ENCODE measurements around the gene POLR2E. TPM values are rescaled to one million over a fixed set of nuclear protein-coding genes. Genes with fewer than 3 reads are reported as not detected.

Gene POLR2E
- total and polyA plus RNA-seq, 2 of the 8 experiments (the other 6 are each of a cell fraction or from before 2014, with no cell fraction given), result 281 to 381 TPM

DNA sequence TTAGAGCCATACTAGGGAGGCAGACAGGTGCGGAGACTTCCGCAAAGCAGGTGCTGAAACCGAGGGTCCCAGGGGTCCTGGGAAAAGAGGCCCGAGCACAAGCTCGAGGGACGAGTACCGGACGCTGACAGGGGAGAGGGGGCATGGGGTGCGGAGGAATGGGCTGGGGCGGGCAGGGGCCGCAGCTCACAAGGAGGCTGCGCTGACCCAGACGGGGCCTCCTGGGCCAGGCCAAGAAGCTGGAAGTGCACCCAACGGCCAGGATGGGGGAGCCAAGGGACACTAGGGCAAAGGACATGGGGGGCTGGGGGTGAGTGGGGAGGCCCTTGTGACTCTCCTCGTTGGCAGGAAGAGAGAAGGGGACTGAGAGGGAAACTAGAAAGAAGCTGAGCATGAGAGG, 1.8 kb downstream of the POLR2E start:
- Histone ChIP-seq H4K20me1 (replicated peaks in 1 of 2; ENCODE audit: control insufficient read depth in 1 of 2, insufficient read depth in 2 of 2, low read length in 2 of 2) (peaks cover 8 to 16% of the 10 kb centered on the region in 2 experiments), H3K79me2 (ENCODE audit: control insufficient read depth in 1 of 2, insufficient read depth in 2 of 2, low read length in 2 of 2) (peaks cover 8 to 19% of the 10 kb centered on the region in 2 experiments), H2BK5ac (ENCODE audit: low read depth, low read length) (no peak overlapping the region), H2AFZ (ENCODE audit: low read length) (no peak overlapping the region), H2BK15ac (ENCODE audit: low read length) (no peak overlapping the region), H2AK5ac (ENCODE audit: low read depth, low read length) (no peak overlapping the region), H3K23ac (ENCODE audit: insufficient read length) (no peak overlapping the region), H3K18ac (ENCODE audit: extremely low read depth, low read length) (no peak overlapping the region), H3K4ac (replicated peaks; ENCODE audit: insufficient read length, low read depth, low read length) (no peak overlapping the region), H3K79me1 (ENCODE audit: low read depth, low read length) (peaks cover 10% of the 10 kb centered on the region), H4K8ac (ENCODE audit: extremely low read depth, insufficient read depth, low read length) (peak overlapping the region; percentile 18; the same call in 1 of the 2 replicates), H3K23me2 (ENCODE audit: low read depth, low read length) (peaks cover 5% of the 10 kb centered on the region), H3K4me2 (ENCODE audit: insufficient read depth in 1 of 2, low read depth in 2 of 2, low read length in 2 of 2) (peak overlapping the region; percentile 60 to 98; a peak in 2 of 4 replicates), H2BK20ac (ENCODE audit: low read length) (no peak overlapping the region), H4K5ac (ENCODE audit: insufficient read length, low read depth, low read length) (no peak overlapping the region), H2BK120ac (replicated peaks; ENCODE audit: low read depth, low read length) (no peak overlapping the region), H2BK12ac (ENCODE audit: low read depth, low read length) (no peak overlapping the region), H4K91ac (replicated peaks; ENCODE audit: insufficient read length, low read length) (no peak overlapping the region), H3K36me3 (ENCODE audit: control insufficient read depth in 2 of 4, insufficient read depth in 4 of 4, low read length in 3 of 4) (peaks cover 4 to 35% (median 16%) of the 10 kb centered on the region in 4 experiments; a peak in 7 of 8 replicates), H3K56ac (replicated peaks; ENCODE audit: insufficient read length, low read depth, low read length) (no peak overlapping the region), H3K4me3 (ENCODE audit: extremely low read depth in 1 of 4, insufficient read depth in 2 of 4, low read depth in 3 of 4, low read length in 4 of 4) (peak overlapping the region in 1 of 4 experiments; percentile 93; a peak in 1 of 8 replicates), H3K14ac (ENCODE audit: insufficient read length) (no peak overlapping the region), H3K4me1 (replicated peaks in 1 of 4; ENCODE audit: control insufficient read depth in 3 of 4, insufficient read depth in 4 of 4, low read length in 3 of 4) (peaks cover 0 to 8% (median 5%) of the 10 kb centered on the region in 4 experiments; a peak in 4 of 7 replicates), H3K27me3 (replicated peaks in 1 of 4; ENCODE audit: control insufficient read depth in 3 of 4, extremely low read depth in 1 of 4, insufficient read depth in 3 of 4, low read length in 3 of 4) (peaks cover 0 to 2% (median 0%) of the 10 kb centered on the region in 4 experiments; a peak in 1 of 7 replicates), H3K9me3 (ENCODE audit: insufficient read depth in 2 of 2, low read depth in 1 of 2, low read length in 1 of 2) (no peaks in the 10 kb centered on the region), H3K27ac (ENCODE audit: low read depth, low read length) (no peak overlapping the region), H3K9ac (replicated peaks in 1 of 4; ENCODE audit: extremely low read depth in 1 of 4, low read depth in 3 of 4, low read length in 3 of 4) (no peak overlapping the region)
- DNase-seq (ENCODE audit: low read depth in 1 of 2, low spot score in 2 of 2) (no peak), FAIRE-seq (no peak)
- ChIA-PET POLR2A (ENCODE audit: partially characterized antibody) (interaction anchor here (0.6 to 4.9 kb wide), 9 partner anchors 10 to 73 kb away, joined by 3 to 93 read pairs (median 5); partner anchors contain the start of genes CNN2 and GPX4), CTCF (ENCODE audit: partially characterized antibody) (interaction anchor here (1.0 to 2.0 kb wide), 7 partner anchors 8 to 46 kb away, joined by 3 to 7 read pairs (median 5); no protein-coding TSS in a partner anchor)
- WGBS, 2 experiments (ENCODE audit: extremely low coverage in 1 of 2, insufficient coverage in 1 of 2, insufficient read length in 1 of 2, insufficient replicate concordance in 2 of 2, low coverage in 1 of 2, low lambda C conversion rate in 2 of 2, missing lambda C conversion rate in 1 of 2), result 91% methylated on average over 4 of the region's 15 CpGs; no CpG with 5 or more reads in 1 of the 2 experiments
- TF ChIP-seq POLR2AphosphoS5 (IDR thresholded peaks at IDR 0.05; ENCODE audit: low read depth, low read length), result no peak
- TF ChIP-seq HDAC6 (IDR thresholded peaks at IDR 0.05; ENCODE audit: low read depth, low read length), result no peak
- TF ChIP-seq TCF12 (IDR thresholded peaks at IDR 0.05; ENCODE audit: low read depth, low read length), result no peak
- no peak for TF ChIP-seq JUN (IDR thresholded peaks at IDR 0.05; ENCODE audit: low read depth, low read length)
- no peak for TF ChIP-seq PHF8 (conservative IDR thresholded peaks at IDR 0.05; ENCODE audit: low read depth, low read length)
- no peak for TF ChIP-seq CBX5 (IDR thresholded peaks at IDR 0.05; ENCODE audit: low read depth, low read length)
- no peak for TF ChIP-seq CBX8 (IDR thresholded peaks at IDR 0.05; ENCODE audit: borderline replicate concordance, low read depth, low read length)
- TF ChIP-seq YY1 (IDR thresholded peaks at IDR 0.05; ENCODE audit: low read depth, low read length), result no peak
- TF ChIP-seq, protein P1, sequence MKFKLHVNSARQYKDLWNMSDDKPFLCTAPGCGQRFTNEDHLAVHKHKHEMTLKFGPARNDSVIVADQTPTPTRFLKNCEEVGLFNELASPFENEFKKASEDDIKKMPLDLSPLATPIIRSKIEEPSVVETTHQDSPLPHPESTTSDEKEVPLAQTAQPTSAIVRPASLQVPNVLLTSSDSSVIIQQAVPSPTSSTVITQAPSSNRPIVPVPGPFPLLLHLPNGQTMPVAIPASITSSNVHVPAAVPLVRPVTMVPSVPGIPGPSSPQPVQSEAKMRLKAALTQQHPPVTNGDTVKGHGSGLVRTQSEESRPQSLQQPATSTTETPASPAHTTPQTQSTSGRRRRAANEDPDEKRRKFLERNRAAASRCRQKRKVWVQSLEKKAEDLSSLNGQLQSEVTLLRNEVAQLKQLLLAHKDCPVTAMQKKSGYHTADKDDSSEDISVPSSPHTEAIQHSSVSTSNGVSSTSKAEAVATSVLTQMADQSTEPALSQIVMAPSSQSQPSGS (IDR thresholded peaks at IDR 0.05; ENCODE audit: low read length), result no peak
- TF ChIP-seq RAD21 (IDR thresholded peaks at IDR 0.05 in 1 of 2, conservative IDR thresholded peaks at IDR 0.05 in 1 of 2; ENCODE audit: low read depth in 2 of 2, low read length in 2 of 2), result no peak
- TF ChIP-seq RXRA (IDR thresholded peaks at IDR 0.05; ENCODE audit: insufficient read depth, low read depth, low read length), result no peak
